Mucosa of gallbladder (tissue), 1 donor: ENCODE data around the gene ATP5MK. TPM values are rescaled to one million over a fixed set of nuclear protein-coding genes. Genes with fewer than 3 reads are reported as not detected.
A peak's percentile ranks its signal among the peaks of the same experiment; 100 is the strongest.
"Not testable (repeated sequence)": the region's sequence is repeated elsewhere in the genome, so short reads cannot be mapped to it uniquely, and the experiment has no call there.

Experiments
- DNase-seq: peaks from one replicate; pipeline ENCODE4 v3.0.0-alpha.2; 2020; ENCODE audit warnings: low spot score
- total RNA-seq: library from RNA; stranded (reverse); gene quantifications from one replicate; pipeline ENCODE4 v1.2.1, GENCODE V29; 2021
- donor health status: DM: no; HTN: no; CAD: no.

The ATP5MK gene
- total RNA-seq, 1 donor from 2014 or later, result 309 TPM

DNA sequence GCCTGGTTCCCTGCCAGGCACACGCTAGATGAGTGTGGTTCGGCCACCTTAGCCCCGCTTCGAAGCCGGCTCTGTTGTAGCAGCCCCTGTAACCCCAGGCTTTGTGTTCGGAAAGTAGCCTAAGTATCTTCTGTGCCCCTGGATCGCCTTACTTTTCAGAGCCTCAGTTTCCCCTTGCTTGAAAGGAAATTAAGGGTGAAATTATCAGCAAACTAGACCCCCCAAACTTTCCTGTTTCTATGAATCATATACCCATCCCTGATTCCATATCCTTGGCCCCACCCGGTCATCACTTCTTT lies 463 bp upstream of the ATP5MK start:
- DNase-seq, result no peak

DNA sequence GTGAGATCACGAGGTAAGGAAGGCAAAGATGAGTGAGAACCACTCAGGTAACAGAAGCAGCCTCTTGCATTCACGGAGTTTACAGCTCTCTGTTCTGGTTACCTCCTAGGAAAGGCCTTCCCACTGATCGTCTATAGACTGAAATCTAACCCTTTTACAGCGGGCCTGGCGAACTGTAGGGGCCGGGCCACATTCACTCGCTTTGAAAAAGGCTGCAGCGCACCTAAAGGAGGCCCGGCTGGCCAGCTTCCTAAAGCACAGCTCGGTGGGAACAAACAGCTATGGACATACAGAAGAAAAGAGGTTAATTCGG lies 565 bp downstream of the ATP5MK start:
- no peak for DNase-seq

DNA sequence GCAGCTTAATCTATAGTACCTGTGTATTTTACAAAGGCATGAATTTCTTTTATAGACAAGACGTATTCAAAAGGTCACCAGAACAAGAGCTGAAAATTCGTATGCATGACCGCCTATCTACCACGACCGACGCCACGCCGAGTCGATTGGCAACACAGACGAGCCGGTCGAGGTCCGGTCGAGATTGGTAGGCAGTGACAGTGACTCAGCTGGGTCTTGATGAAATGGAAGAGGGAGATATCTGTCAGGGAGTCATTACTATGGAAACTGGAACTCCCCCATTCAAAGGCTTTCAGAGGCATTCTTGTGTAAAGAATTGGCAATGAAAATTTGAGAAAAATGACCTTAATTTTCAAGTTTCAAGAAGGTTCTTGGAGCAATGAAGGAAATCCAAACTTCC lies 2.1 kb downstream of the ATP5MK start:
- no peak for DNase-seq

GRCh38 chr10:103382769-103383168 lies 13.5 kb downstream of the ATP5MK start:
- DNase-seq, result no peak

GRCh38 chr10:103374263-103374662 lies 22.0 kb downstream of the ATP5MK start:
- no peak for DNase-seq

- no peak for DNase-seq
Observed at GRCh38 chr10:103373544-103373943, 22.7 kb downstream of the ATP5MK start.

- peak; percentile 95 for DNase-seq
Observed at GRCh38 chr10:103367782-103368518, 28.3 kb downstream of the ATP5MK start, which contains the start of gene TAF5. TSS of gene TAF5 (plus strand) at chr10:103367976. CDS start at chr10:103367990, 14 bp downstream.

- DNase-seq, result no peak
Observed at GRCh38 chr10:103367379-103367781, 28.9 kb downstream of the ATP5MK start.

GRCh38 chr10:103360791-103361190 lies 35.5 kb downstream of the ATP5MK start:
- DNase-seq, result not testable (repeated sequence)

- not testable (repeated sequence) for DNase-seq
Observed at GRCh38 chr10:103359493-103359892, 36.8 kb downstream of the ATP5MK start.

GRCh38 chr10:103355906-103356599 lies 40.2 kb downstream of the ATP5MK start:
- no peak for DNase-seq

DNA sequence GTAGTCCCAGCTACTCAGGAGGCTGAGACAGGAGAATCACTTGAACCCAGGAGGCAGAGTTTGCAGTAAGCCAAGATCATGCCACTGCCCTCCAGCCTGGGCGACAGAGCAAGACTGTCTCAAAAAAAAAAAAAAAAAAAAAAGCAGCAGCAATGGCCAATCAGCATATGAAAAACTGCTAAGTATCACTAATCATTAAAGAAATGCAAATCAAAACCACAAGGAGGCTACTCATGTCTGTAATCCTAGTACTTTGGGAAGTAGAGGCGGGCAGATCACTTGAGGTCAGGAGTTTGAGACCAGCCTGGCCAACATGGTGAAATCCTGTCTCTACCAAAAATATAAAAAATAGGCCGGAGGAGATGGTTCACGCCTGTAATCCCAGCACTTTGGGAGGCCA lies 41.7 kb downstream of the ATP5MK start:
- not testable (repeated sequence) for DNase-seq

- no peak for DNase-seq
Observed at GRCh38 chr10:103353281-103353680, 43.0 kb downstream of the ATP5MK start.

DNA sequence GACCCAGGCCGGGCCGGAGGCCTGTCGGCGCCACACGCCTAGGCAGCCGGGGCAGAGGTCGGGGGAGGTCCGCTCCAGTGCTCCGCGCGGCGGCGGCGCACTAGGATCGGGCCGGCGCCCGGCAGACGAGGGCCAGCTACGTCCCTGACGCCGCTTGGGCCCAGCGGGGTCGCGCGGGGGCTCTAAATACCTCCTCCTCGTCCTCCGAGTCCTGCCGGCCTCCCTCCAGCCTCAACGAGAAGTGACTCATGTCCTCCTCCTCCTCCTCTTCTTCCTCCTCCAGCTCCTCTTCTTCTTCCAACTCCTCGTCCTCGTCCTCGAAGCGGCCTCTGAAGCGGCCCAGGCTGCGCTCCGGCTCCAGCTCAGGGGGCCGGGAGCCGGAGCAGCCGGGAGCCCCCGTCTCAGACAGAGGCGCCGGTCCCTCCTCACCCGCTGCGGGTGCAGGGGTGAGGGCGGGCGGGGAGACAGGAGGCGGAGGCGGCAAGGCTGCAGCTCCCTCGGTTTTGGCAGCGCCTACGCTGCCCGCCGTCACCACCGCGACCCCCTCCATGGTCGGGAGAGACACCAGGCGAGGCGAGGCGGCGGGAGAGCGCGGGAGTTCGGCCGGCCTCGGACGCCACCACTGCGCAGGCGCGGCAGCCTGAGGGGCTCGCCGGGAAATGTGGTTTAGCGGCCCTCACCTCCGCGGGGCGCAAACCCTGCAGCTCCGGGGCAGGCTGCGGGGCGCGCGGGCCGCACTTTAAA lies 45.6 kb downstream of the ATP5MK start, which contains the start of gene PCGF6:
PCGF6 (minus strand) TSS at position 624 of the 744 bp plus-strand sequence; CDS start at position 550, 74 bp downstream.
- DNase-seq, result peak; percentile 70

- no peak for DNase-seq
Observed at GRCh38 chr10:103350175-103350516, 46.1 kb downstream of the ATP5MK start.

Other genes with a start within 250 kb of the ATP5MK start
- 95.2 TPM for gene NT5C2, start 203.2 kb downstream of the ATP5MK start, total RNA-seq
- 0.09 TPM for gene RPEL1, start 150.6 kb downstream of the ATP5MK start, total RNA-seq
- gene INA, start 119.3 kb downstream of the ATP5MK start, total RNA-seq, result 0.40 TPM
- 5.2 TPM for gene PCGF6, start 45.3 kb downstream of the ATP5MK start, total RNA-seq
- 4.1 TPM for gene TAF5, start 28.5 kb downstream of the ATP5MK start, total RNA-seq
- gene PDCD11, start 151 bp upstream of the ATP5MK start, total RNA-seq, result 19.5 TPM
- 24.8 TPM for gene CALHM2, start 55.9 kb upstream of the ATP5MK start, total RNA-seq
- not detected for gene CALHM1, start 62.4 kb upstream of the ATP5MK start, total RNA-seq
- not detected for gene CALHM3, start 82.8 kb upstream of the ATP5MK start, total RNA-seq
- gene NEURL1, start 97.2 kb upstream of the ATP5MK start, total RNA-seq, result 4.9 TPM